C4-2B (cell line): ENCODE data around the gene SCN8A.

Source experiments
- H3K27ac ChIP-seq: fragments of 450-650 bp; 2 replicates; pipeline ENCODE4 v1.5.1; 2017
- CTCF ChIP-seq: fragments of 450-650 bp; conservative IDR thresholded peaks from 2 replicates; pipeline ENCODE4 v1.5.1; 2017; ENCODE audit warnings: mild to moderate bottlenecking
- ZFX ChIP-seq: fragments of 450-650 bp; IDR thresholded peaks from 2 replicates; pipeline ENCODE4 v1.6.1; 2017

The SCN8A gene

GRCh38 chr12:51661836-51662235 is 70.8 kb downstream of the SCN8A start:
- no peak overlapping the region for H3K27ac ChIP-seq
- no peak for TF ChIP-seq CTCF

GRCh38 chr12:51662728-51663154 is 71.7 kb downstream of the SCN8A start:
- no peak overlapping the region for H3K27ac ChIP-seq
- TF ChIP-seq CTCF (no peak), ZFX (no peak)

GRCh38 chr12:51663390-51663789 is 72.4 kb downstream of the SCN8A start:
- no peak for TF ChIP-seq CTCF
- no peak for TF ChIP-seq ZFX
- H3K27ac ChIP-seq: no peak overlapping the region

- TF ChIP-seq CTCF: no peak
- TF ChIP-seq ZFX: no peak
- H3K27ac ChIP-seq: no peak overlapping the region
Observed at GRCh38 chr12:51666696-51667095, 75.7 kb downstream of the SCN8A start.

- TF ChIP-seq ZFX (no peak), CTCF (no peak)
- no peak overlapping the region for H3K27ac ChIP-seq
Observed at GRCh38 chr12:51667269-51667668, 76.2 kb downstream of the SCN8A start.

- TF ChIP-seq ZFX: no peak
- no peak for TF ChIP-seq CTCF
- no peak overlapping the region for H3K27ac ChIP-seq
Observed at GRCh38 chr12:51669271-51669670, 78.2 kb downstream of the SCN8A start.

GRCh38 chr12:51669996-51670395 is 79.0 kb downstream of the SCN8A start:
- TF ChIP-seq CTCF: no peak
- no peak for TF ChIP-seq ZFX
- H3K27ac ChIP-seq: no peak overlapping the region
